Fibroblast of lung (primary cell): ENCODE measurements around the gene REPS2. TPM values are rescaled to one million over a fixed set of nuclear protein-coding genes. Genes with fewer than 3 reads are reported as not detected.

Experiments
- DNase-seq, 2 donors: peaks; one replicate each; pipeline versions ENCODE4 v3.0.0 to v3.0.0-alpha.2; 2010; ENCODE audit warnings: low read depth in 2 of 2
- H2AFZ ChIP-seq: 2 replicates; pipeline ENCODE4 v1.5.1; 2012; ENCODE audit warnings: low read length, control low read depth, inconsistent platforms
- H3K27ac ChIP-seq: 2 replicates; pipeline ENCODE4 v1.5.1; 2011; ENCODE audit warnings: low read length, control low read depth; ENCODE audit not compliant: insufficient read depth
- H3K27me3 ChIP-seq: 2 replicates; pipeline ENCODE4 v1.5.1; 2011; ENCODE audit warnings: mild to moderate bottlenecking, low read length; ENCODE audit not compliant: control insufficient read depth, insufficient read depth
- H3K36me3 ChIP-seq: 2 replicates; pipeline ENCODE4 v1.5.1; 2011; ENCODE audit warnings: low read length; ENCODE audit not compliant: control insufficient read depth, insufficient read depth
- H3K4me1 ChIP-seq: 2 replicates; pipeline ENCODE4 v1.5.1; 2011; ENCODE audit warnings: low read length; ENCODE audit not compliant: control insufficient read depth, insufficient read depth; ENCODE audit errors: extremely low read depth
- H3K4me2 ChIP-seq: 2 replicates; pipeline ENCODE4 v1.5.1; 2011; ENCODE audit warnings: low read length, control low read depth; ENCODE audit not compliant: insufficient read depth; ENCODE audit errors: extremely low read depth
- H3K4me3 ChIP-seq, 4 experiments: fragments of 200-600 bp in 1 of 4; sonication (generic) in 1 of 4; replicated peaks in 1 of 4; 2 replicates each; pipeline ENCODE4 v1.5.1; 2011 to 2016; ENCODE audit warnings: low read length in 4 of 4, low read depth in 3 of 4, mild to moderate bottlenecking in 3 of 4, control low read depth in 2 of 4, inconsistent platforms in 1 of 4, mixed read lengths in 1 of 4; ENCODE audit not compliant: insufficient read depth in 1 of 4; ENCODE audit errors: control extremely low read depth in 1 of 4
- H3K79me2 ChIP-seq: 2 replicates; pipeline ENCODE4 v1.5.1; 2012; ENCODE audit warnings: mild to moderate bottlenecking, low read length, inconsistent platforms; ENCODE audit not compliant: control insufficient read depth, insufficient read depth
- H3K9ac ChIP-seq: 2 replicates; pipeline ENCODE4 v1.5.1; 2011; ENCODE audit warnings: mild to moderate bottlenecking, low read length, control low read depth; ENCODE audit not compliant: insufficient read depth
- H3K9me3 ChIP-seq: 2 replicates; pipeline ENCODE4 v1.5.1; 2012; ENCODE audit warnings: low read depth, low read length; ENCODE audit not compliant: control insufficient read depth, insufficient read depth
- H4K20me1 ChIP-seq: 2 replicates; pipeline ENCODE4 v1.5.1; 2011; ENCODE audit warnings: low read length; ENCODE audit not compliant: control insufficient read depth, insufficient read depth; ENCODE audit errors: extremely low read depth
- EZH2 ChIP-seq: IDR thresholded peaks from 2 replicates; pipeline ENCODE4 v1.5.1; 2012; ENCODE audit warnings: low read length, control low read depth, mild to moderate bottlenecking; ENCODE audit errors: missing control alignments
- polyA plus RNA-seq, 2 donors: library from polyadenylated mRNA; depleted of rRNA in 1 of 2; stranded (reverse) in 1 of 2; unstranded in 1 of 2; fragments of >200 nt; gene quantifications; 2 replicates each; pipeline ENCODE4 v1.2.1, GENCODE V29; 2011 to 2012; ENCODE audit warnings: missing spikeins in 1 of 2
- total RNA-seq: library from RNA; depleted of rRNA; stranded (reverse); fragments of >200 nt; gene quantifications from 2 replicates; pipeline ENCODE4 v1.2.1, GENCODE V29; 2014
- TF ChIP-seq, protein P1 (sequence below), 2 donors: IDR thresholded peaks in 1 of 2; conservative IDR thresholded peaks in 1 of 2; 1 replicate in 1 of 2; 2 replicates in 1 of 2; pipeline ENCODE4 v1.5.1; 2011 to 2012; ENCODE audit warnings: low read length in 2 of 2, control low read depth in 1 of 2, inconsistent platforms in 1 of 2, low read depth in 1 of 2, mild to moderate bottlenecking in 1 of 2

Gene REPS2
- total and polyA plus RNA-seq, 2 donors (not counting 1 experiment from before 2014, with no cell fraction given) = 0.27 to 0.50 TPM

DNA sequence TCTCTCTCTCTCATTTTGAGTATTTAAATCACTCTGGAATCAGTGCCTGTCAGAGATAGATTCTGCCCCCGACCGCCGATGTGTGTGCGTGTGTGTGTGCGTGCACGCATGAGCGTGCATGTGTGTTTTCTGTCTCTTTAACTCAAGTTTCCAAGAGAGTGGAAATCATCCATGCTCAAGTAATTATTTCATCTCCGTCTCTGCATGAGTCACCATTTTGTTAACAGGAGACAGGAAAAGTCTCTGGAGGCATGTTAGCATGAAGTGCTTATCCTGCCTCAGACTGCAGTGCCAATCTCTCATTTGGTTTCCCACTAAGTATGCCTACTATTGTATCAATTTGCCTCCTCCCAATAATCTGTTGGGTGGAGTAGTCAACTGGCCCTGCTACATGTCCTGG is 245.6 kb downstream of the REPS2 start:
- no peaks in the 10 kb centered on the region for H3K36me3 ChIP-seq
- H3K9me3 ChIP-seq = no peaks in the 10 kb centered on the region
- no peaks in the 10 kb centered on the region for H3K27me3 ChIP-seq
- H3K9ac ChIP-seq = no peak overlapping the region
- H2AFZ ChIP-seq = no peak overlapping the region
- no peak overlapping the region for H3K4me2 ChIP-seq
- H4K20me1 ChIP-seq = no peaks in the 10 kb centered on the region
- H3K27ac ChIP-seq = no peak overlapping the region
- peak in 1 of 2 donors; percentile 55 for DNase-seq
- no peaks in the 10 kb centered on the region for H3K79me2 ChIP-seq
- TF ChIP-seq, protein P1, sequence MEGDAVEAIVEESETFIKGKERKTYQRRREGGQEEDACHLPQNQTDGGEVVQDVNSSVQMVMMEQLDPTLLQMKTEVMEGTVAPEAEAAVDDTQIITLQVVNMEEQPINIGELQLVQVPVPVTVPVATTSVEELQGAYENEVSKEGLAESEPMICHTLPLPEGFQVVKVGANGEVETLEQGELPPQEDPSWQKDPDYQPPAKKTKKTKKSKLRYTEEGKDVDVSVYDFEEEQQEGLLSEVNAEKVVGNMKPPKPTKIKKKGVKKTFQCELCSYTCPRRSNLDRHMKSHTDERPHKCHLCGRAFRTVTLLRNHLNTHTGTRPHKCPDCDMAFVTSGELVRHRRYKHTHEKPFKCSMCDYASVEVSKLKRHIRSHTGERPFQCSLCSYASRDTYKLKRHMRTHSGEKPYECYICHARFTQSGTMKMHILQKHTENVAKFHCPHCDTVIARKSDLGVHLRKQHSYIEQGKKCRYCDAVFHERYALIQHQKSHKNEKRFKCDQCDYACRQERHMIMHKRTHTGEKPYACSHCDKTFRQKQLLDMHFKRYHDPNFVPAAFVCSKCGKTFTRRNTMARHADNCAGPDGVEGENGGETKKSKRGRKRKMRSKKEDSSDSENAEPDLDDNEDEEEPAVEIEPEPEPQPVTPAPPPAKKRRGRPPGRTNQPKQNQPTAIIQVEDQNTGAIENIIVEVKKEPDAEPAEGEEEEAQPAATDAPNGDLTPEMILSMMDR (conservative IDR thresholded peaks at IDR 0.05 in 1 of 2, IDR thresholded peaks at IDR 0.05 in 1 of 2; ENCODE audit: low read depth in 1 of 2, low read length in 2 of 2) = no peak
- no peak for TF ChIP-seq EZH2
- H3K4me3 ChIP-seq = no peak overlapping the region
- no peaks in the 10 kb centered on the region for H3K4me1 ChIP-seq

Other genes starting within 250 kb of the REPS2 start
- gene CTPS2, start 234.0 kb upstream of the REPS2 start, total RNA-seq = 9.9 and 10.0 TPM in 2 replicates
- 5.4 and 7.2 TPM in 2 replicates for gene CTPS2, start 234.0 kb upstream of the REPS2 start, polyA plus RNA-seq
- 30.8 and 49.7 TPM in 2 replicates for gene SYAP1, start 227.0 kb upstream of the REPS2 start, total RNA-seq
- gene SYAP1, start 227.0 kb upstream of the REPS2 start, polyA plus RNA-seq = 19.4 and 29.6 TPM in 2 replicates
- 11.6 and 18.0 TPM in 2 replicates for gene TXLNG, start 160.2 kb upstream of the REPS2 start, total RNA-seq
- gene TXLNG, start 160.2 kb upstream of the REPS2 start, polyA plus RNA-seq = 9.0 and 17.1 TPM in 2 replicates
- 142 and 174 TPM in 2 replicates for gene RBBP7, start 76.3 kb upstream of the REPS2 start, total RNA-seq
- 149 and 213 TPM in 2 replicates for gene RBBP7, start 76.3 kb upstream of the REPS2 start, polyA plus RNA-seq